GM18508 (cell line): ENCODE data around the gene COL8A2.

ENCODE experiments used
- ATAC-seq: cut with Tn5 transposase; IDR thresholded peaks from one replicate; pipeline ENCODE4 v1.9.1; 2021; ENCODE audit warnings: moderate number of reproducible peaks; ENCODE audit not compliant: insufficient read depth, unreplicated experiment

Gene COL8A2

DNA sequence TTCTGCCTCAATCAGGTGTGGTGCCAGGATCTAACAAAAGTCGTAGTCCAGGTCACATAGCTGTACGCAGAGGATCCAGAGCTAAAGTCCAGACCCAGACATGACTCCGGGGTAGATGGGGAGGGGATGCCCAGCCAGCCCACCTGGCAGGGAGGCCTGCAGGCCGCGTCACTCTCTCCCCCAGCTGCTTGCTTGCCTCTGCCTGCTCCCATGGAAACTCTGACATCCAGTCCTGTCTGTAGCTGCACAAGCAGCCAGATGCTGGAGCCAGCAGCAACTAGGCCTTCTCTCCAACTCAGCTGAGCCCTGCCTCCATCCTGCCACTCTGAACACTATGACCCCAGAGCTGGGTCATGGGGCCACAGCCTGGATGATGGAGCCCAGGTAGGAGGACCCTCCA, 8.1 kb downstream of the COL8A2 start:
- no peak for ATAC-seq

GRCh38 chr1:36115931-36116330, 9.1 kb downstream of the COL8A2 start:
- ATAC-seq = no peak

GRCh38 chr1:36115200-36115669, 9.8 kb downstream of the COL8A2 start:
- no peak for ATAC-seq

GRCh38 chr1:36114371-36114770, 10.7 kb downstream of the COL8A2 start:
- no peak for ATAC-seq

GRCh38 chr1:36112823-36113222, 12.2 kb downstream of the COL8A2 start:
- ATAC-seq = no peak

- no peak for ATAC-seq
These were observed 13.9 kb downstream of the COL8A2 start for GRCh38 chr1:36111151-36111550.

DNA sequence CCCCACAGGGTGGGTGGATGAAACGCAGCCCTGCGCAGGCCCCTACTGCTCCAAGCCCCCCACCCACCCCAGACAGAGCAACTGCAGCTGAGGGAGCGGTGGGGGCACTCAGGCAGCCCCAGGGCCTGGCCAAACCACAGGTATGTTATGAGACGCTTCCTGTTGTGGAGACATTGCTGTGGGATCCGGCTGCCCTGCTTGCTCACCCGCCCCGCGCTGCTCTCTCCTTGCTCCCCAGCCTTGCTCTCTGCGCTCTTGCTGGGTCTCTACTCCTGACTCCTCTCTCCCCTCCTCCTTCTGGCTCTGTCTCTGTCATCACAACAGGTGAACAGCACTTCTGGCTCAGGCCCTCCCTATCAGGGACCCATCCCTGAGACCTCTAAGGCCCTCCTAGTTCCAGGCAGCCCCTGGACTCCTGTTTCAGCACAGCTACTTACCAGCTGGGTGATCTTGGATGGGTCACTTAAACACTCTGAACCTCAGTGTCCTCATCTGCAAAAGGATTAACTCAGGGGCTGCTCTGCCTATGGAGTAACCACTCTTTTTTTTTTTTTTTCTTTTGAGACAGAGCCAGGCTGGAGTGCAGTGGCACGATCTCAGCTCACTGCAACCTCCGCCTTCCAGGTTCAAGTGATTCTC, 15.9 kb downstream of the COL8A2 start:
- ATAC-seq = no peak

- ATAC-seq = no peak
These were observed 16.7 kb downstream of the COL8A2 start for GRCh38 chr1:36108314-36108713.

GRCh38 chr1:36107394-36107793, 17.6 kb downstream of the COL8A2 start:
- ATAC-seq = no peak

DNA sequence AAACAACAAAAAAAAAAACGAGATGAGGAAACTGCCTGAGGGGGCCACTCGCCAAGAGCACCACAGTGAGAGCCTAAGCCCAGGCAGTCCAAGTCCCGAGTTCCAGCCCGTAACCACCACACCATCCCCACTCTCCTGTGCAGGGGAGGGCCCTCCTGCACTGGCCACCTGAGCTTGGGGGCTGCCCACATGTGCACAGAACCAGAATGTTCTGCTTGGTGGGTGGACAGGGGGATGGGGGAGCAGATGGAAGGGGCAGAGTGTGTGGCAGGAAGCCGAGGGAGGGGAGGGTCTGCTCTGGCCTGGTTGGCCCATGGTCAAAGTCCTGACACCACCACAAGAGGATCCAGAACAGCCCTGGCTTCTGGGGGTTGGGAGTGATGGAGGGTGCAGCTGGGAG, 18.8 kb downstream of the COL8A2 start:
- ATAC-seq = no peak

GRCh38 chr1:36101546-36101945, 23.5 kb downstream of the COL8A2 start:
- no peak for ATAC-seq

GRCh38 chr1:36100376-36100775, 24.6 kb downstream of the COL8A2 start:
- ATAC-seq = no peak

- no peak for ATAC-seq
These were observed 25.2 kb downstream of the COL8A2 start for GRCh38 chr1:36099681-36100341.

- no peak for ATAC-seq
These were observed 26.2 kb downstream of the COL8A2 start for GRCh38 chr1:36098650-36099365.

- no peak for ATAC-seq
These were observed 27.1 kb downstream of the COL8A2 start for GRCh38 chr1:36097693-36098585.

DNA sequence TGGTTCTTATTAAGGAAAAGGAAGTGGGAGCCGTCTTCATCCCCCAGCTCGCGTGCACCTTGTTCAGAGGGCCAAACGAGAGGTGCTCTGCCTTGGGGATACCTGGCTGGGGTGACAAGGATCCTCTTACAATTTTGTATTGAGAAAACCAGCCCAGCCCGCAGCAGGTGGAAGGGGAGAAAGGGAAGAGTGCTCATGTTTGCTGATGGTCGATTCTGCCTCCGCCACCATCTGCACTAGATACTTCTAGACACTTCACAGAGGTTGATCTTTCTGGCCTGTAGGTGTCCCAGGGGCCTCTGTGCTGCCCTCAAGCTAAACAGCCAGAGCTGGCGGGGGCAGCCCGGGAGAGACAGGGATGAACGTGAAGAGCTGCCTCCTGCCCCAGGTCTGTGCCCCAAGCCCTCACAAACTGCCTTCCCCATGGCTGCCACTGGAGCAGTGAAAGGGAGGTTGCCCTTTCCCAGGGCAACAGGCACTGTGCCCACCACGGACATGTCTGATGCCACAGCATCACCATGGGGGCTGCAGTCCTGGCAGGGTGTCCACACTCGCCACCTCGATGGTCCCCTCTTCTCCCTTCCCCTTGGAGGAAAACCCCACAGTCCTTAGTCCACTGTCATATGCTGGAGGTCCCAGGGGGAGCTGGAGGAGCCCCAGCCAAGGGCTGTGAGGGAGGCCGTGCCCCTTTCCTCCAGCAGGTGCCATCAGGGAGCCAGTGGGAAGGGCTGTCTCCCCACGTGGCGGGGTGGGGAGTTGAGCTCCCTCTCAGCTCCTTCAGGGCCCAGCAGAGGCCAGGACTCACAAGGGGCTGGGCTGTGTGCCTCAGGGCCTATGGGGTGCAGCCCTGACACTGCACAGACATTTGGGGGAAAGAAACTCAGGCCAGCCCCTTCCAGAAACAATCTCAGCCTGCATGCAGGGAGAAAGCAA, 28.3 kb downstream of the COL8A2 start:
- ATAC-seq = no peak

- no peak for ATAC-seq
These were observed 29.1 kb downstream of the COL8A2 start for GRCh38 chr1:36095760-36096405.

- ATAC-seq = no peak
These were observed 30.4 kb downstream of the COL8A2 start for GRCh38 chr1:36094621-36095061.

DNA sequence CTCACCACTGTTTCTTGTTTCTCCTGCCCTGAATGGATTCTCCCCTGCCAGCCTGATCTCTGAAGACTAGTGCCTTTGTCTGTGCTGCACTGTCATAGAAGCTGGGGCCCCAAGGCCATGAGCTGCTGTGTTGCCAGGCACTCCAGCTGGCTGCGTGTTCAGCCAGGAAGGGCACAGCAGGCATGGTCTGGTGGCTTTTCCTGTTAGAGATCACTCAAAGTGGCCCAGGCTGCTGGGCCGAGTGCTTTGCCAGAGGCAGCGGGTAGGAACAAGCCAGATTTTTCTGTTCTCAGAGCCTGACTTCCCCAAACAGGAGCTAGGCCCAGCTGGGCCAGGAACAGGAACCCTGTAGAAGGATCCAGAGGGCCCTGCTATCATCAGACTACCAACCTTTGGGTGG, 31.1 kb downstream of the COL8A2 start:
- ATAC-seq = no peak
